OCI-LY7 (cell line): ENCODE measurements around the gene MTERF4. TPM values are rescaled to one million over a fixed set of nuclear protein-coding genes. Genes with fewer than 3 reads are reported as not detected.

Source experiments
- BruUV-seq: library from RNA; stranded (reverse); fragments of 400-500 nt; replicated peaks from 2 replicates; lab custom pipeline; 2021; lab: Mats Ljungman, UMichigan
- CTCF ChIA-PET: fragments of 300-600 bp; sonication (Branson Sonifier 250); formaldehyde crosslinking; loops from one replicate; lab custom pipeline; 2022; ENCODE audit warnings: antibody characterized with exemption; ENCODE audit not compliant: unreplicated experiment; lab: Charles Lee
- POLR2A ChIA-PET: fragments of 300-600 bp; sonication (Branson Sonifier 250); formaldehyde crosslinking; loops from one replicate; lab custom pipeline; 2022; ENCODE audit warnings: antibody characterized with exemption; lab: Charles Lee
- DNase-seq: peaks from one replicate; pipeline ENCODE4 v3.0.0-alpha.2; 2015; ENCODE audit warnings: low spot score
- H2AFZ ChIP-seq: fragments of 200-600 bp; sonication (generic), shearing (Covaris generic); 2 replicates; pipeline ENCODE4 v1.6.1; 2014; ENCODE audit warnings: mild to moderate bottlenecking, antibody characterized with exemption, low read length, moderate library complexity
- H3K27ac ChIP-seq: fragments of 200-600 bp; sonication (generic); 2 replicates; pipeline ENCODE4 v1.5.1; 2014; ENCODE audit warnings: mixed run types, low read depth, mild to moderate bottlenecking, moderate library complexity, low read length, inconsistent platforms; ENCODE audit not compliant: poor library complexity, severe bottlenecking
- H3K36me3 ChIP-seq: fragments of 200-600 bp; sonication (generic); 2 replicates; pipeline ENCODE4 v1.6.1; 2014; ENCODE audit warnings: mild to moderate bottlenecking, antibody characterized with exemption, low read length, moderate library complexity, mixed read lengths; ENCODE audit not compliant: insufficient read depth
- H3K4me1 ChIP-seq: fragments of 200-600 bp; sonication (generic); 2 replicates; pipeline ENCODE4 v1.5.1; 2014; ENCODE audit warnings: mild to moderate bottlenecking, low read length; ENCODE audit not compliant: insufficient read depth, poor library complexity, severe bottlenecking
- H3K4me2 ChIP-seq: fragments of 200-600 bp; sonication (generic); 2 replicates; pipeline ENCODE4 v1.6.1; 2014; ENCODE audit warnings: mild to moderate bottlenecking, low read length
- H3K4me3 ChIP-seq: fragments of 200-600 bp; sonication (generic); 2 replicates; pipeline ENCODE4 v1.5.1; 2014; ENCODE audit warnings: mild to moderate bottlenecking, low read depth, low read length; ENCODE audit not compliant: poor library complexity, severe bottlenecking
- H3K79me2 ChIP-seq: fragments of 200-600 bp; sonication (generic); 2 replicates; pipeline ENCODE4 v1.6.1; 2016; ENCODE audit warnings: low read depth, mild to moderate bottlenecking, low read length, moderate library complexity, mixed read lengths; ENCODE audit not compliant: insufficient read depth
- H3K9me2 ChIP-seq: fragments of 200-600 bp; sonication (generic); 2 replicates; pipeline ENCODE4 v1.6.1; 2016; ENCODE audit warnings: mild to moderate bottlenecking, low read length, mixed read lengths; ENCODE audit not compliant: insufficient read depth
- H3K9me3 ChIP-seq: fragments of 200-600 bp; sonication (generic); 2 replicates; pipeline ENCODE4 v1.6.1; 2014; ENCODE audit warnings: mild to moderate bottlenecking, mixed run types, low read length, mixed read lengths
- H4K20me1 ChIP-seq: fragments of 200-600 bp; sonication (generic); 2 replicates; pipeline ENCODE4 v1.6.1; 2014; ENCODE audit warnings: mild to moderate bottlenecking, antibody characterized with exemption, low read length, moderate library complexity, mixed read lengths; ENCODE audit not compliant: insufficient read depth
- EZH2phosphoT487 ChIP-seq: fragments of 200-600 bp; sonication (generic); IDR thresholded peaks from 2 replicates; pipeline ENCODE4 v1.6.1; 2018; ENCODE audit warnings: low read depth, borderline replicate concordance, mild to moderate bottlenecking, mixed run types, antibody characterized with exemption, low read length, moderate library complexity, mixed read lengths
- intact Hi-C: fragments of 100-400 bp; cut with micrococcal nuclease; formaldehyde crosslinking; loops from one replicate; pipeline ENCODE4 v1.10.0; 2022; ENCODE audit not compliant: unreplicated experiment
- total RNA-seq, 2 experiments: library from RNA; depleted of rRNA in 1 of 2; stranded (reverse); fragments of >200 nt in 1 of 2; shearing (Covaris generic) in 1 of 2; gene quantifications; 2 replicates each; pipeline ENCODE4 v1.2.3, GENCODE V29; 2014 to 2022
- TF ChIP-seq, protein P1 (sequence below): fragments of 200-600 bp; sonication (generic); conservative IDR thresholded peaks from 2 replicates; pipeline ENCODE4 v1.5.1; 2014; ENCODE audit warnings: mild to moderate bottlenecking, antibody characterized with exemption, low read length, moderate library complexity, mixed read lengths

The MTERF4 gene
- total RNA-seq, 2 experiments from 2014 or later = 48.2 to 58.9 TPM

DNA sequence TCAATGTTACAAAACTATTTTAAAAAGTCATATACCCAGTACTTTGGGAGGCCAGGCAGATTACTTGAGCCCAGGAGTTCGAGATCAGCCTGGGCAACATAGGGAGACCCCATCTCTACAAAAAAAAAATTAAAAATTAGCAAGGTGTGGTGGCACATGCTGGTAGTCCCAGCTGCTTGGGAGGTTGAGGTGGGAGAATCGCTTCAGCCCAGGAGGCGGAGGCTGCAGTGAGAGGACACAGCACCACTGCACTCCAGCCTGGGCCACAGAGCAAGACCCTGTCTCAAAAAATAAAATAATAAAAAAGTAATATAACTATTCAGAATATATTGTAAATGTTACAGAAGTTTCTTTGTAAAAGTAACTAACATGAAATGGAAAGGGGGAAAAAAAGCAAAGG lies 45.2 kb upstream of the MTERF4 start:
- Histone ChIP-seq H3K27ac (no peak overlapping the region), H2AFZ (no peak overlapping the region), H3K9me3 (no peaks in the 10 kb centered on the region), H3K4me2 (peak overlapping the region; percentile 52; the same call in 1 of the 2 replicates), H3K36me3 (peaks cover 17% of the 10 kb centered on the region; the same call in 1 of the 2 replicates), H3K4me3 (no peak overlapping the region), H3K79me2 (peaks cover 40% of the 10 kb centered on the region; the same call in 1 of the 2 replicates), H3K9me2 (no peaks in the 10 kb centered on the region), H4K20me1 (peaks cover 16% of the 10 kb centered on the region), H3K4me1 (peaks cover 37% of the 10 kb centered on the region)
- BruUV-seq = no TSS peak
- TF ChIP-seq EZH2phosphoT487 = no peak
- TF ChIP-seq, protein P1, sequence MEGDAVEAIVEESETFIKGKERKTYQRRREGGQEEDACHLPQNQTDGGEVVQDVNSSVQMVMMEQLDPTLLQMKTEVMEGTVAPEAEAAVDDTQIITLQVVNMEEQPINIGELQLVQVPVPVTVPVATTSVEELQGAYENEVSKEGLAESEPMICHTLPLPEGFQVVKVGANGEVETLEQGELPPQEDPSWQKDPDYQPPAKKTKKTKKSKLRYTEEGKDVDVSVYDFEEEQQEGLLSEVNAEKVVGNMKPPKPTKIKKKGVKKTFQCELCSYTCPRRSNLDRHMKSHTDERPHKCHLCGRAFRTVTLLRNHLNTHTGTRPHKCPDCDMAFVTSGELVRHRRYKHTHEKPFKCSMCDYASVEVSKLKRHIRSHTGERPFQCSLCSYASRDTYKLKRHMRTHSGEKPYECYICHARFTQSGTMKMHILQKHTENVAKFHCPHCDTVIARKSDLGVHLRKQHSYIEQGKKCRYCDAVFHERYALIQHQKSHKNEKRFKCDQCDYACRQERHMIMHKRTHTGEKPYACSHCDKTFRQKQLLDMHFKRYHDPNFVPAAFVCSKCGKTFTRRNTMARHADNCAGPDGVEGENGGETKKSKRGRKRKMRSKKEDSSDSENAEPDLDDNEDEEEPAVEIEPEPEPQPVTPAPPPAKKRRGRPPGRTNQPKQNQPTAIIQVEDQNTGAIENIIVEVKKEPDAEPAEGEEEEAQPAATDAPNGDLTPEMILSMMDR = no peak
- CTCF ChIA-PET = no interaction called here
- intact Hi-C loops = loop anchor here (10.0 kb wide), 1 partner anchor 737 kb away; no protein-coding TSS in a partner anchor
- DNase-seq = no peak
- POLR2A ChIA-PET = interaction anchor here (0.6 kb wide), 1 partner anchor 43 kb away, joined by 3 read pairs; no protein-coding TSS in a partner anchor

DNA sequence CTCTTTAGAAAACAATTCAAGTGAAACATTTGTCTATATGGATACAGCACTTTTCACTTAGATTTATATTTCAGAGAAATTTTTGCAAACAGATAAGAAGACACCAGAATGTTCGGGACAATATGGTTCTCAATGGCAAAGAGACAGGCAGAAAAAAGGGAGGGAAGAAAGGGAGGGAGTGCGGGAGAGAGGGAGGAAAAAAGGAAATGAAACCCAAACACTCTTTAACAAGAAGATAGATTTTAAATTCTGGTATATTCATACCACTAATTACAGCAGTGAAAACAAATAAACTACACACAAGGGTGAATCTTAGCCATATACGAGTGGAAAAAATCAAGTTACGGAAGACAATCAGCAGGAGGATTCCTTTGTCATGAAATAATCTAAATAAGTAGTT lies 44.2 kb upstream of the MTERF4 start:
- TF ChIP-seq, protein P1 = no peak
- TF ChIP-seq EZH2phosphoT487 = no peak
- Histone ChIP-seq H3K4me1 (peaks cover 28% of the 10 kb centered on the region), H3K79me2 (peaks cover 31% of the 10 kb centered on the region; the same call in 1 of the 2 replicates), H3K4me3 (no peak overlapping the region), H3K36me3 (peaks cover 20% of the 10 kb centered on the region; the same call in 1 of the 2 replicates), H2AFZ (no peak overlapping the region), H3K27ac (no peak overlapping the region), H3K9me2 (no peaks in the 10 kb centered on the region), H3K4me2 (peak overlapping the region; percentile 52; the same call in 1 of the 2 replicates), H3K9me3 (no peaks in the 10 kb centered on the region), H4K20me1 (peaks cover 9% of the 10 kb centered on the region)
- no TSS peak for BruUV-seq
- no peak for DNase-seq
- intact Hi-C loops = loop anchor here (10.0 kb wide), 1 partner anchor 739 kb away; no protein-coding TSS in a partner anchor
- POLR2A ChIA-PET = interaction anchor here (0.6 kb wide), 1 partner anchor 172 kb away, joined by 3 read pairs; no protein-coding TSS in a partner anchor
- CTCF ChIA-PET = no interaction called here

DNA sequence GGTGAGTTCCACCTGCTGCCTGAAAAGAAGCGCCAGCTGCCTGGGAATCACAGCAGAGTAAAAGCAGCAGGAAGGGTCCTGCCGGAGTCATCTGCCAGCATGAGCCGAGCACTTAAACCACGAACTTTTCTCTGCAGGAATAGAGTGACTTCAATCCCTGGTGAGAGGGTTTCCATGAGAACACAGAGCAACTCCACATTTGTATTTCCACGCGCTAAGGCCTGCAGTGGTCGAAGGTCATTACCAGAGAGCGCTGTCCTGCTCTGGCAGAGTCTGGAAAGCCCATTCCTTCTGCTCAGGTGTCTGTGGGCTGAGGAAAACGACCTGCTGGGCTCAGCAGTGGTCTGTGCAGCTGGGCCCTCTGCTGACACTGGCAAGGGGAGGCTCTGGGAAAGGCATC lies 40.5 kb upstream of the MTERF4 start:
- POLR2A ChIA-PET = interaction anchor here (0.5 to 0.7 kb wide), 2 partner anchors 11 to 66 kb away, joined by 3 read pairs; no protein-coding TSS in a partner anchor
- no TSS peak for BruUV-seq
- H3K4me2 ChIP-seq = no peak overlapping the region
- intact Hi-C loops = loop anchor here (10.0 kb wide), 1 partner anchor 742 kb away; no protein-coding TSS in a partner anchor
- no peak overlapping the region for H2AFZ ChIP-seq
- H3K9me2 ChIP-seq = no peaks in the 10 kb centered on the region
- CTCF ChIA-PET = interaction anchor here (0.7 kb wide), 1 partner anchor 37 kb away, joined by 3 read pairs; no protein-coding TSS in a partner anchor
- TF ChIP-seq, protein P1 = no peak
- no peak for TF ChIP-seq EZH2phosphoT487
- H3K27ac ChIP-seq = no peak overlapping the region
- H3K9me3 ChIP-seq = no peaks in the 10 kb centered on the region
- peaks cover 51% of the 10 kb centered on the region for H3K36me3 ChIP-seq
- no peak overlapping the region for H3K4me3 ChIP-seq
- H3K4me1 ChIP-seq = peaks cover 13% of the 10 kb centered on the region
- peaks cover 17% of the 10 kb centered on the region; the same call in 1 of the 2 replicates for H3K79me2 ChIP-seq
- DNase-seq = no peak
- H4K20me1 ChIP-seq = peaks cover 5% of the 10 kb centered on the region; the same call in 1 of the 2 replicates
